ENCODE results near the gene CHRNE.
"Not testable (repeated sequence)": the region's sequence is repeated elsewhere in the genome, so short reads cannot be mapped to it uniquely, and the experiment has no call there.

The CHRNE gene

DNA sequence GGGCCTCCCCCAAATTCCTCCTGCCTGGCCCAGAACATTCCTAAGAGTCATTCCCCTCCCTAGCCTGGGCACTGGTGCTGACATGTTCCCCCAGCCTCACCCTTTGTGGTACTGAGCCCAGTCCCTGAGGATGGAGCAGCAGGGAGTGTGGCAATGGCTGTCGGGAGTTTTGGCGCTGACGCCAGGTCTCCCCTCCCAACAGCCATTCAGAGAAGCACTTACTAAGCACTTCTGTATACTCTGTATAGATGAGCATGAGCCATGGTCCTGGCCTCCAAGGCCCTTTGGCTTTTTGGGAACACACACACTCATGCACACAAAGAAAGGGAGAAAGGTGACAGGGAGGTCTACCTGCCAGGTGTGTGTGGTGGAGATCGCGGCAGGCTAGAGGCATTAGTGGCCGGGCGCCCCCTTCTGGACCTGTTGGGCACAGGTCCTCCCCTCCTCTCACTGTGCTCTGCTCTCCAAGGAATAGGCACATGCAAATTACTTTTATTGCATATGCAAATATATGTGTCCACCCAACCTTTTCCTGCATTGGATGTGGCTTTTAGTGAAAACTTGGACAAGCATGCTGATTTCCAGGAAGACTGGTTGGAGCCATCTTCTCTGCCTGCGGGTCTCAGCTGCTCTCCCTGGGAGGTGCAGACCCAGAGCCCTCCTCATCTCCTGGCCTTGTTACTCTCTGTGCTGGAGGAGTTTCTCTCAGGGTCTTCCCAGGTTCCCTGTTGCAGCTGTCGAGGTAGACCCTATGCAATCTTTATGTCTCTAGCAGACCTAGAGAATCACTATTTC, 20.9 kb downstream of the CHRNE start:
- DNase-seq: no peak

DNA sequence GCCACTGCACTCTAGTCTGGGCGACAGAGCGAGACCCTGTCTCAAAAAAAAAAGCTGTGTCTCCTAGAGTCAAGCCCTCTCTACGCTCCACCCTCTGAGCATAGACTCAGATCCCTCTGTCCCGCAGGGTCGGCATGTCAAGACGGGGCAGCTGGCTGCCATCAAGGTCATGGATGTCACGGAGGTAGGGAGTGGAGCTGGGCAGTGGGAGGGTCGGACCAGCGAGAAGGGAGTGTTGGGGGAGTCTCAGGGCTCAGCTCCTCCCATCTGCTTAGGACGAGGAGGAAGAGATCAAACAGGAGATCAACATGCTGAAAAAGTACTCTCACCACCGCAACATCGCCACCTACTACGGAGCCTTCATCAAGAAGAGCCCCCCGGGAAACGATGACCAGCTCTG, 22.0 kb downstream of the CHRNE start:
- DNase-seq: no peak

DNA sequence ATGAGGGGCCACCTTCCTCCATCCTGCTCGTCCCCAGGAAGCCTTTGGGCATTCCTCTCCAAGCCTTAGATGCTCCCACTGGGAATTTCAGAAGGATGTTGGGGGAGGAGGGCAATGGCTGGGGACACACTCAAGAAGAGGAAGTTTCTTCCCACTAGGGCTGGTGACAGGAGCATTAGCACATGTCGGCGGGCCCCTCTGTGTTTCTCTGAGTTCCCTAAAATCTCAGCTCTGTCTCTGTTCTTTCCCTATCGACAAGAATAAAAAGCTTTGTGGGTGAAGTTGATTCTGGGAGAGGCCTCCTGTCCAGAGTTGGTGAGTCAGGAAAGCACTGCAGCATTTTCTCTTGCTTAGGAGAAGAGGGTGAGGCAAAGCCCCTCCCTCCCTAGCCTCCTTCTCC, 23.3 kb downstream of the CHRNE start:
- DNase-seq: no peak

DNA sequence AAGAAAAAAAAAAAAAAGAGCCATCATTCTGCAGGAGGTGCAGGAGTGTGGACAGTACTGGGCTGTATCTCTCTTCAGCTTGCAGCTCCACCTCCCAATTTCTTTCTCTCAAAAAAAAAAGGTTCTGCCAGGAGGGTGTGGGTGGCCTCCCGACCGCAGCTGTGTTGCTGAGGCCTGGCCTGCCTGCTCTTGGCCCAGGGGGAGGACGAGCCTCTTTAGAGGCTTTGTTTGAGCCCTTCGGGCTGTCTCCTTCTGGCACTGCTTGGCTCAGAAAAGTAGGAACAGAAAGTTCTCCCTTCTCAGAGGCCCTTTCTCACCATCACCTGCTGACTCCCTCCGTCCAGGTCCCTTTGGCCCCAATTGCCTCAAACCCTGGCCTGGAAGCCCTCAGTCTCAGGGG, 25.8 kb downstream of the CHRNE start:
- DNase-seq: no peak

DNA sequence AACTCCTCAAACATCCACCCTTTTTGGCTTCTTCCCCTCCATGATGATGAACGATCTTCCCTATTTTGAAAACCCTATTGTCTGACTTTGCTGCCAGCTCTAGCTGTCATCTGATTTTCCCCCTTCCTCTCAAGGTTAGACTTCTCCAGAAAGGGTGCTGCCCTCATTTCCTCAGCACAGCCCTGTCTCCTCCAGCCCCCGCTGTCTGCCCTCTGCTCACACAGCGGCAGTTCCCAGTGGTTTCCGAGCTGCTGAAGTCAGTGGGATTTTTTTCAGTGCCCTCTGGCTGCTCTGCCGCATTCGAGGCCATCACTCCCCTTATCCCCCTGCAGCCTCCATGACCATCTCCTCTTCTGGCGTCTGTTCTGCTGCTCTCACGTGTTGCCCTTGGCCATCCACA, 30.1 kb downstream of the CHRNE start:
- no peak for DNase-seq

DNA sequence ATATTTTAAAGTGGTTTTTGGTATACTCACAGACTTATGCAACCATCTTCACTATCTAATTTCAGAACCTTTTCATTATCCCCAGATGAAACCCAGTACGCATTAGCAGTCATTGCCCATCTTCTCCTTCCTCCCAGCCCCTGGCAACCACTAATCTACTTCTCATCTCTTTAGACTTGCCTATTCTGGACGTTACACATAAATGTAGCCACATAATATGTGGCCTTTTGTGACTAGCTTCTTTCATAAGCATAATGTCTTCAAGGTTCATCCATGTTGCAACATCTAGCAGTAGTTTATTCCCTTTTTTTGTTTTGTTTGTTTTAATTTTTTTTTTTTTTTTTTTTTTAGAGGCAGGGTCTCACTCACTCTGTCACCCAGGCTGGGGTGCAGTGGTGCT, 32.0 kb downstream of the CHRNE start:
- DNase-seq: no peak

DNA sequence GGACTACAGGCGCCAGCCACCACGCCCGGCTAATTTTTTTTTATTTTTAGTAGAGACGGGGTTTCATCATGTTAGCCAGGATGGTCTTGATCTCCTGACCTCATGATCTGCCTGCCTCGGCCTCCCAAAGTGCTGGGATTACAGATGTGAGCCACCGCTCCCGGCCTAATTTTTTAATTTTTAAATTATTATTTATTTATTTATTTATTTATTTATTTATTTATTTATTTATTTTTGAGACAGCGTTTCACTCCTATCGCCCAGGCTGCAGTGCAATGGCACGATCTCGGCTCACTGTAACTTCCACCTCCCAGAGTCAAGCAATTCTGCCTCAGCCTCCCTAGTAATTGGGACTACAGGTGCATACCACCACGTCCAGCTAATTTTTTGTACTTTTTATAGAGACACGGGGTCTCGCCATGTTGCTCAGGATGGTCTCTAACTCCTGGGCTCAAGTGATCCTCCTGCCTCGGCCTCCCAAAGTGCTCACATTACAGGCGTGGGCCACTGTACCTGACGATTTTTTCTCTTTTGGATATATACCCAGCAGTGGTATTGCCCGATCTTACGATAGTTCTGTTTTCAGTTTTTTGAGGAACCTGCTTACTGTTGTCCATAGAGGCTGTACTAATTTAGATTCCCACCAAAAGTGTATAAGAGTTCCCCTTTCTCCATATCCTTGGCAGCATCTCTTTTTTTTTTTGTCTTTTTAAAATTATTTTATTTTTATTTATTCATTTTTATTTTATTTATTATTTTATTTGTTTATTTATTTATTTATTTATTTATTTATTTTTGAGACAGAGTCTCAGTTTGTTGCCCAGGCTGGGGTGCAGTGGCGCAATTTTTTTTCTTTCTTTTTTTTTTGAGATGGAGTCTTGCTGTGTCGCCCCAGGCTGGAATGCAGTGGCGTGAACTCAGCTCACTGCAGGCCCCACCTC, 33.6 kb downstream of the CHRNE start:
- DNase-seq: not testable (repeated sequence)

DNA sequence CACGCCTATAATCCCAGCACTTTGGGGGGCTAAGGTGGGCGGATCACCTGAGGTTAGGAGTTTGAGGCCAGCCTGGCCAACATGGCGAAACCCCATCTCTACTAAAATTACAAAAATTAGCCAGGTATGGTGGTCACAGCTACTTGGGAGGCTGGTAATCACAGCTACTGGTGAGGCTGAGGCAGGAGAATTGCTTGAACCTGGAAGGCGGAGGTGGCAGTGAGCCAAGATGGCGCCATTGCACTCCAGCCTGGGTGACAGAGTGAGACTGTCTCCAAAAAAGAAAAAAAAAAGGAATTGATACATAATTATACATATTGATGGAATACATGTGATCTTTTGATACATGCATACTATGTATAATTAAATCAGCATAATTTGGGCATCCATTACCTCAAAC, 35.4 kb downstream of the CHRNE start:
- DNase-seq: not testable (repeated sequence)

DNA sequence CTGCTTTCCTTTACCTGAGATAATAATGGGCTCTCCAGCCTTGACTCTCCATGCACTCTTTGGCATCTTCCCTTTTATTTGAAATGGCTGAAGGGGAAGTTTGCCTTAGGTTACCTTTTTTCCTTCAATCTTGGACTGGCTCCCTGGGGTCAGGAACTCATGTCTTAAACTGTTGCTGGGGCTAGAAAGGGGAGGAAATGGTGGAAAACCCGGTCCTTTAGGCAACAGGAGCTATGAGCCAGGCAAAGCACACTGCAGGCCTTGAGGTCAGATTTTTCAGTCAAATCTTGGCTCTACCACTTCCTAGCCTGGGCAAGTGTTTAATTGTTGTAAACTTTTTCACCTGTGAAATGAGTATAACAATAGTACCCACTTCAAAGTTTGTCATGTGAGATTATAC, 39.6 kb downstream of the CHRNE start:
- no peak for DNase-seq

DNA sequence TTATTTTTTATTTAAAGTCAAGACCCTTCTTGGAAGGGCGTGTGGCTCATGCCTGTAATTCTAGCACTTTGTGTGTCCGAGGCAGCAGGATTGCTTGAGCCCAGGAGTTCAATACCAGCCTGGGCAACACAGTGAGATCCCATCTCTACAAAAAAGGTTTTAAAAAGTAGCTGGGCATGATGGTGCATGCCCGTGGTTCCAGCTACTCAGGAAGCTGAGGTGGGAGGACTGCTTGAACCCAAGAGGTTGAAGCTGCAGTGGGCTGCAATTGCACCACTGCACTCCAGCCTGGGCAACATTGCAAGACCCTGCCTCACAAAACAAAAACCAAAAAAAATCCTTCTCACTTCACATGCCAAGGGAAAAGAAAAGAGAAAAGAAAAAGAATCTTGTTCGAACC, 40.2 kb downstream of the CHRNE start:
- DNase-seq: no peak

DNA sequence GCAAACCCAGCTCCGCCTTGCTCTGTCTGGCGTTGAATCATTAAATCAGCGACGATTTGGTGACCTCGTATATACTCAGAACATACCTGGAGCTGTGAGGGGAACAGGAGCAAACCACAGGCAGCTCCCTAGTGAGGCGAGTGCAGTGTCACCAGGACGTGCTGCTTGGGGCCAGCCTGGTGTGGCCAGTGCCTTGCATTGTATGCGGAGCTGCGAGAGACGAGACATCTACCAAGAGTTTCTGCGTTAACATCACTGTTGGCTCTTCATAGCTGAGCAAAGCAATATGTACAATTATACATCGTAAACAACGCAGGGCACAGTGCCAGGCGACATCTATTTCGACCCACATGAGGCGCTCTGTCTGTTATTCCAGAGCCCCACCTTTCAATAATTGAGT, 41.8 kb downstream of the CHRNE start:
- no peak for DNase-seq

DNA sequence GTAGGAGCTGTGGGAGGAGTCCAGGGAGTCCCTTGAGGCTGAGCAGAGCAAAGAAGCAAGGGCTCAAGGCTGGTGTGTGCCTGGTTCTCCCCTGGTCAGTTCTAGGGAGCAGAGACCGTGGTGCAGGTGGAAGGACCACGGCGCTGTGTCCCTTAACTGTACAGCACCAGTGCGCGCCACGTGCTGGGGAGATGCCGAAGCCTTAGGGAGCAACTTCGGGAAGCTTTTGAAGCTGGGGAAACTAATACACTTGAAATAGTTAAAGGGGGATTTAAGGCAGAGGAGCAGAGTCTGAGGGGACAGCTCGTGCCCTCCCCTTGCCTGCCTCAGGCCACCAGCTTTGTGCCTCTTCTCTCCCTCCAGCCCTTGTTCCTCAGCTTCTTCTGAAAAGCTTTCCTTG, 42.2 kb downstream of the CHRNE start:
- no peak for DNase-seq

DNA sequence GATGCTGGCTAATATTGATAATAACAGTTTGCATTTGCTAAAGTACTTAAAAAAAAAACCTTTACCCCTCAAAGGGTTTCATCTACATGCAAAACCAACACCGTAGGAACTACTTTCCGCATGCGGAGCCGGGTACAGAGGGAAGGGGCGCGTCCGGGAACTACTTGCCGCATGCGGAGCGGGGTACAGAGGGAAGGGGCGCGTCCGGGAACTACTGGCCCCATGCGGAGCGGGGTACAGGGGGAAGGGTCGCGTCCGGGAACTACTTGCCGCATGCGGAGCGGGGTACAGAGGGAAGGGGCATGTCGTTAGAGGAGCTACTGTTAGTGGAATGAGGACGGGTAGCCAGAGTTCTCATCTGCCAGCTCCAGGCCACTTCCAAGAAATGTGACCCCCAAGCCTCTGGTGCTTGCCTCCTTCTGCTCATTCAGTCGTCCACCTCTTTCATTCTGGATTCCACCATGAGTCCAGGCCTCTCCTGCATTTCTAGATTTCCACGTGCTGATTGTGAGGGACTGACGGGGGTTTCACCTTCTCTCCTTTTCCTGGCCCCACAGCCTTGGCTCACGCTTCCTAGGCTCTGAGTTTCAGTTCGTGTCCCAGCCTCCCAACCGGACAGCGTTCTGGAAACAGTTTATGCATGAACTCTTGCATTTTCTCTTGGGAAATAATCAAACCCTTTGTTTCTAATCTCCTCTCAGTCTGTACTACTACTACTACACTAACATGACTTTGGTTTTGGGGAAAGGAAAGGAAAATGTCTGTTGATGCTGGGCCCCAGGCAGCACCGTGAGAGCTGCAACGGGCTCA, 42.9 kb downstream of the CHRNE start:
- no peak for DNase-seq

DNA sequence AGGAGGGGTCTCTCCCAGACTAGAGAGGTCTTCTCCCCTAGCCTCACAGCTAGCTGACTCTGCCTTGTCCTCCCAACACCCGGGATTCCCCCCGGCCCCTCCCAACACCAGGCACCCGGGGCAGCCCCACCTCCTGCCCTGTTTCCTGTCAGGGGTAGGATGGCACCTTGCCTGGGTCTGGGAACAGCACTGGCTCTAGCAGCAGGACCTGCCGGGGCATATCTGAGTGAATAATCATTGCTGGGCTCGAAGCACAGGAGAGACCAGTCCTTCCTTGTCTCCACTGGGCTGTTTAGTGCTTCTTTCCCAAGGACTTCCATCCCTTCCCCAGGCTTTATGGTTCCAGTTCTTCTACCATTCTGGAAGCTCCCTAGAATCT, 44.0 kb downstream of the CHRNE start:
- DNase-seq: no peak

DNA sequence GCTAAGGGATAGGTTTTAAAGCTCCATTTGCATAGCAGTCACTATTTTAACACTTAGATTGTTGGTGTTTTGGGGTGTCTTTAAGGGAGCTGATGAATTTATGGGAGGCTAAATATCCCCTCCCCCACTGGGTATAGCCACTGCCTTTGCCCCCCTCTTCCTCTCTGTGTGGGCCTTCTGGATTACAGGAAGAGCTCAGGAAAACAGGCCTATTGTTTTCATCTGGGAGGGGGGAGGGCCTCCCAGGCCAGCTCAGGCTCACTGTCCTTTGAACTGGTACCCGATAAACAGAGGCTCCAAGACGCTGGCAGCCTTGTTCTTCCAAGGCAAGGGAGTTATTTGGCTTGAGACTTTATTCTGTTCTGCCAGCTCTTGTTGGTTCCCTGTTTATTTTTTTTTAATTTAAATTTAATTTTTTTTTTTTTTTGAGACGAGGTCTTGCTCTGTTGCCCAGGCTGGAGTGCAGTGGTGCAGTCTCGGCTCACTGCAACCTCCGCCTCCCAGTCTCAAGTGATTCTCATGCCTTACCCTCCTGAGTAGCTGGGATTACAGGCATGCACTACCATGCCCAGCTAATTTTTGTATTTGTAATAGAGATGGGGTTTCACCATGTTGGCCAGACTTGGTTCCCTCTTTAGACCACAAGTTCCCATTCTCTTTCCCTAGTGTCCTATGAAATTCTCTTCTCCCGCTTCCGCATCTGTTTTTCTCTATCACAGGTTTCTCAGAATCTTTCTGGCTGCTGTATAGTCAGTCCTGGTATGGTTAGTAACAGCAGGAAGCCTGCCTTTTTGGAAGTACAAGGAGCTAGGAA, 44.6 kb downstream of the CHRNE start:
- no peak for DNase-seq

DNA sequence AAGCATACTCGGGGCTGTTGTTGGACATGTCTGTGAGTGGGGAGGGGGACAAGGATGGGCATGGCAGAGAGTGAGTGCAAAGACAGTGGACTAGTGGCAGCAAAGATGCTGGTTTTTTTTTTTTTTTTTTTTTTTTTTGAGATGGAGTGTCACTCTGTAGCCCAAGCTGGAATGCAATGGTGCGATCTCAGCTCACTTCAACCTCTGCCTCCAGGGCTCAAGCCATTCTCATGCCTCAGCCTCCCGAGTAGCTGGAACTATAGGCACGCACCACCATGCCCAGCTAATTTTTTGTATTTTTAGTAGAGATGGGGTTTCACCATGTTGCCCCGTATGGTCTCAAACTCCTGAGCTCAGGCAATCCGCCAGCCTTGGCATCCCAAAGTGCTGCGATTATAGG, 45.6 kb downstream of the CHRNE start:
- not testable (repeated sequence) for DNase-seq

DNA sequence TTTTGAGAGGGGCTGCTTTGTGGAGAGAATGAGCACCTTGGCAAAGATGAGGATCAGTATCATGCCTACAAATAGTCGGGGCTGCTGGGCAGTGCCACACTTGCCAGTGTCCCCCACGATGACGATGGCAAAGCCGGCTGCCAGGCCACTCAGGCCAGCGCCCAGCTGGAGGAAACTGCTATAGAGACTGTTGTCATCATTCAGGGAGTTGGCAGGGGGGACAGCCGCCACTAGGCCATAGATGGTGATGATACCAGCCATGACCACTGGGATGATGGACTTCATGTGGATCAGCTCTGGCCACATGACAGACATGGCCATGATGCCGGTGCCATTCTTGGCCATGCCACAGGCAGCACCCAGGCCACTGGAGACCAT, 46.0 kb downstream of the CHRNE start:
- DNase-seq: no peak

DNA sequence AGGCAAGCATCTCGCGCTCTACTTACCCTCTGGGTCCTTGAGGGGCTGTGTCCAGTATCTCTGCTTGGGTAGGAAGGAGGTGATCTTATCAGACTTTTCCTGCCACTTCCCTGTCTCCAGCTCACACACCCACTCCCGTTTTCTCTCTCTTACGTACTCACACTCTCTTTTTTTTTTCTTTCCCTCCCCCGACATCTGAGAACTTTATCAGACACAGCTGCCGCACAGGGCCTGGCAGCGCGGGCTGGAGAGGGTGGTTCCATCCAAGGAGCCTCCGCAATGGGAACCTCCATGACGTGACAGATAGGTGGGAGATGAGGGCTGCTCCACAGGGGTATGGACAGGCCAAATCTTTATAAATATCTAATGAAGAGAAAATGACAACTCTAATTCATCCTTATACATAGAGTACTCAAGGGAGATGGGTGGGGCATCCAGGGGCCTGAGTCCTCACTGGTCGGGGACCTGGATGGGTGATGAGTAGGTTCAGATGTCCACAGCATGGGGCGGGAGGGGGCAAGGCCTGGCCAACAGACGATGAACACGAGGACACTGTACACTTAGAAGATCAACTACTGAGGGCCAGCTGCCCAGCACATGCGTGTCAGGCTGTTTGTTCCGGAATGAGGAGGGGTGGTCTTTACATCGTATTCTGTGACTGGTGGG, 46.5 kb downstream of the CHRNE start:
- DNase-seq: no peak

DNA sequence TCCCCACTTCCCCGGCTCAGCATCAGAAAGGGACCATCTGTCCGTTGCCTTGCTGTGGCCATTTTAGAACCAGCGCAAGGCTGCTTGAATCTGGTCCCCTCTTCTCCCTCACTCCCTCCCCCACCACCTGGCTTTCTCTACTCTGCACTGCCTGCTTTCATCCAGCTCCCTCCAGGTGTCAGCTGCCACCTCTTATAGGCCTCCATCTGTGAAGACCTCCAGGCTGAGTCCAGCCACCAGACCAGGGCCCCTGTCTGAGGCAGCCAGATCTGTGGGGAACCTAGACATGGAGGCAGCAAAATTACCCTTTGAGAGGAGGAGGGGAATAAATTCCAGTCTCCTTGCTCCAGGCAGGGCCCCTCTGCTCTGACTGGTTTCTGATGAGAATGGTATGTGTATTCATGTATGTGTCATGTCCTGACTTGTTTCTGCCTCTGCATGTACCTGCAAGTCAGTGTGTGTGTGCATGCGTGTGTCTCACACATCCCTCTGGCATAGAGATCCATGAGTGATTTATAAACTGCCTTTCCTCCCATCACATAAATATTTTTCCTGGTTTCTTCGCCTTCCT, 48.7 kb downstream of the CHRNE start:
- DNase-seq: no peak

DNA sequence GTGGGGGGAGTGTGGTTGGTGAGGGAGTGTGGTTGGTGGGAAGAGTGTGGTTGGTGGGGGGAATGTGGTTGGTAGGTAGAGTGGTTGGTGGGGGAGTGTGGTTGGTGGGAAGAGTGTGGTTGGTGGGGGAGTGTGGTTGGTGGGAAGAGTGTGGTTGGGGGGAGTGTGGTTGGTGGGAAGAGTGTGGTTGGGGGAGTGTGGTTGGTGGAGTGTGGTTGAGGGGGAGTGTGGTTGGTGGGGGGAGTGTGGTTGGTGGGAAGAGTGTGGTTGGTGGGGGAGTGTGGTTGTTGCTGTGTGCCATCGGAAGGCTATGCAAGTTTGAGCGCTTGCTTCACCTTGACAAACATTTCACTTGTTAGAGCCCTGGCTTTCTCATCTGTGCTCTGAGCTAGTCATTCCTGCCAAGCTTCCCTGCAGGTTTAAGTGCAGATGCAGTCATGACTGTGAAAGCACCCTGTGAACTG, 49.7 kb downstream of the CHRNE start:
- DNase-seq: no peak

DNA sequence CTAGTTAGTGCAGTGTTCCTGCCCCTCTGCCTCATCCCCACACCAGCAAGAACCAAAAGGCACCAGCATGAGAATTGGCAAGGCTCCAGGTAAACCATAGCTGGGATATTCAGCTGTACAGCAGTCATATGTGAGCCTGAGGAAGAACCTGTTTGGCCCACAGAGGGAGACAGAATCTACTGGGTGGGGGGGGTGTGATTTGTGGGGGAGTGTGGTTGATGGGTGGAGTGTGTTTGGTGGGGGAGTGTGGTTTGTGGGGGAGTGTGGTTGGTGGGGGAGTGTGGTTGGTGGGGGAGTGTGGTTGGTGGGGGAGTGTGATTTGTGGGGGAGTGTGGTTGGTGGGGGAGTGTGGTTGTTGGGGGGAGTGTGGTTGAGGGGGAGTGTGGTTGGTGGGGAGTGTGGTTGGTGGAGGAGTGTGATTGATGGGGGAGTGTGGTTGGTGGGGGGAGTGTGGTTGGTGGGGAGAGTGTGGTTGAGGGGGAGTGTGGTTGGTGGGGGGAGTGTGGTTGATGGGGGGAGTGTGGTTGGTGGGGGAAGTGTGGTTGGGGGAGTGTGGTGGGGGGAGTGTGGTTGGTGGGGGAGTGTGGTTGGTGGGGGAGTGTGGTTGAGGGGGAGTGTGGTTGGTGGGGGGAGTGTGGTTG, 50.2 kb downstream of the CHRNE start:
- no peak for DNase-seq

Data from right forelimb (tissue), 1 donor.